ENCODE results near the gene TAS2R8. TPM values are rescaled to one million over a fixed set of nuclear protein-coding genes. Genes with fewer than 3 reads are reported as not detected.

The TAS2R8 gene
- total RNA-seq, result under 1 TPM in 1 of 4 donors, not detected in 3; 0.49 TPM

GRCh38 chr12:10807186-10807585 is at the start of gene TAS2R8:
TAS2R8 (minus strand) TSS chr12:10807286; CDS start chr12:10806980, 306 bp downstream.
- H3K4me3 ChIP-seq (replicated peaks in 1 of 3), result no peak within 1 kb of the TSS
- no peak for DNase-seq
- no peak for TF ChIP-seq CTCF (IDR thresholded peaks at IDR 0.05)
- no peak for TF ChIP-seq POLR2A (IDR thresholded peaks at IDR 0.05)
- H3K4me1 ChIP-seq, result no peaks in the 10 kb centered on the region
- H3K27me3 ChIP-seq, result no peaks in the 10 kb centered on the region
- intact Hi-C loops (cut with DNase I), result no loop called here
- H3K9me3 ChIP-seq, result no peaks in the 10 kb centered on the region
- no peak within 1 kb of the TSS for H3K27ac ChIP-seq
- WGBS, 2 donors, result 72 to 85% methylated on average over 1 of the region's 1 CpG
- no peaks in the 10 kb centered on the region for H3K36me3 ChIP-seq

DNA sequence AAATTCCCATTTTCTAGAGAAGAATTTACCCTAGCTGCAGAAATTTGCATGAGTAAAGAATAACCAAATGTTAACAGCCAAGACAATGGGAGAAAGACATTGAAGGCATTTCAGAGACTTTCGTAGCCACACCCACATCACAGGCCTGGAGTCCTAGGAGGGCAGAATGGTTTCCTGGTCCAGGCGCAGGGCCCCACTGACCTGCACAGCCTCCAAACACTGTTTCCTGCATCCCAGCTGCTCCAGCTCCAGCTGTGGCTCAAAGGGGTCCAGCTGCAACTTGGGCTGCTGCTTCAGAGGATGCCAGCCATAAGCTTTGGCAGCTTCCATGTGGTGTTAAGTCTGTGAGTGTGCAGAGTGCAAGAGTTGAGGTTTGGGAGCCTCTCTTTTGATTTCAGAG is 48.7 kb upstream of the TAS2R8 start:
- Histone ChIP-seq H3K27ac (no peak overlapping the region), H3K36me3 (no peaks in the 10 kb centered on the region), H3K4me3 (replicated peaks in 1 of 3) (no peak overlapping the region), H3K27me3 (no peaks in the 10 kb centered on the region), H3K9me3 (no peaks in the 10 kb centered on the region), H3K4me1 (no peaks in the 10 kb centered on the region)
- TF ChIP-seq CTCF (IDR thresholded peaks at IDR 0.05) (no peak), POLR2A (IDR thresholded peaks at IDR 0.05) (no peak)
- DNase-seq, result no peak
- WGBS, 2 donors, result 88 to 98% methylated on average over 2 of the region's 2 CpGs
- intact Hi-C loops (cut with DNase I), result no loop called here

- Histone ChIP-seq H3K9me3 (no peaks in the 10 kb centered on the region), H3K4me1 (no peaks in the 10 kb centered on the region), H3K27ac (no peak overlapping the region), H3K4me3 (replicated peaks in 1 of 3) (no peak overlapping the region), H3K36me3 (no peaks in the 10 kb centered on the region), H3K27me3 (no peaks in the 10 kb centered on the region)
- 83% methylated on average over 2 of the region's 2 CpGs; no CpG with 5 or more reads in 1 of the 2 donors for WGBS, 2 donors
- intact Hi-C loops (cut with DNase I), result no loop called here
- TF ChIP-seq POLR2A (IDR thresholded peaks at IDR 0.05) (no peak), CTCF (IDR thresholded peaks at IDR 0.05) (no peak)
- DNase-seq, result no peak
These were observed 46.7 kb upstream of the TAS2R8 start for GRCh38 chr12:10853776-10854175.

GRCh38 chr12:10851243-10851858 is 44.3 kb upstream of the TAS2R8 start:
- TF ChIP-seq POLR2A (IDR thresholded peaks at IDR 0.05), result no peak
- TF ChIP-seq CTCF (IDR thresholded peaks at IDR 0.05), result no peak
- Histone ChIP-seq H3K4me3 (replicated peaks in 1 of 3) (no peak overlapping the region), H3K27me3 (no peaks in the 10 kb centered on the region), H3K36me3 (no peaks in the 10 kb centered on the region), H3K4me1 (no peaks in the 10 kb centered on the region), H3K9me3 (no peaks in the 10 kb centered on the region), H3K27ac (no peak overlapping the region)
- 85 to 95% methylated on average over 4 of the region's 4 CpGs for WGBS, 2 donors
- DNase-seq, result no peak
- intact Hi-C loops (cut with DNase I), result no loop called here

DNA sequence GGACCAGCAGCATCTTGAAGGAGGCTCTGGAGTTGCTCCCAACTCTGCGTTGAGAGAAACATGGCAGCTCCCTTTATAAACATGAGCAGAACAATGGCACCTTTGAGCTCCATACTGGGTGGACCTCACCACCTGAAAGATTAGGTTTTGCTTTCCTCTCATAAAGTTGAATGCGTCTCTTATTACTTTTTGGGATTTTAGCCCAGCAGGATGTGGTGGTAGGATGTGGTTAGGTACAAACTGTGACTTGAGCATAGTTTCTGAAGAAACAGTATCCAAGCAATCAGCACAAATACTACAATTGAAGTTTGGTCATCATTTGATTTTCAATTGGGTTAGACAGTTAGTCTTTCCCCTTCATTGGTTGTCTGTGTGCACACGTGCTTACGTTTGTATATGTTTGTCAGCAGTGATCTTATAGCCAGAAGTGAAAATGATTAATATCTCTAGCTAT is 42.4 kb upstream of the TAS2R8 start, which contains the start of gene PRR4:
Gene PRR4, minus strand, starts transcription at position 51 of the 454 bp plus-strand sequence. Its CDS starts 38 bp downstream, at position 13.
- no peak within 1 kb of the TSS for H3K4me3 ChIP-seq (replicated peaks in 1 of 3)
- H3K27me3 ChIP-seq, result no peaks in the 10 kb centered on the region
- H3K27ac ChIP-seq, result no peak within 1 kb of the TSS
- intact Hi-C loops (cut with DNase I), result no loop called here
- TF ChIP-seq CTCF (IDR thresholded peaks at IDR 0.05) (no peak), POLR2A (IDR thresholded peaks at IDR 0.05) (no peak)
- WGBS, 2 donors, result 94 to 97% methylated on average over 4 of the region's 4 CpGs
- no peaks in the 10 kb centered on the region for H3K9me3 ChIP-seq
- DNase-seq, result no peak
- no peaks in the 10 kb centered on the region for H3K36me3 ChIP-seq
- H3K4me1 ChIP-seq, result no peaks in the 10 kb centered on the region

Data from thyroid gland (tissue), 4 donors.